Gastroesophageal sphincter (tissue), 4 donors: ENCODE results near the gene BAD. TPM values are rescaled to one million over a fixed set of nuclear protein-coding genes. Genes with fewer than 3 reads are reported as not detected.
A peak's percentile ranks its signal among the peaks of the same experiment; 100 is the strongest.

Experiments used
- ATAC-seq: fragments of 150-250 bp; one replicate; pipeline ENCODE4 v1.9.1; 2016; ENCODE audit warnings: mild to moderate bottlenecking, moderate library complexity
- H3K27ac ChIP-seq, 4 donors: fragments of 200-600 bp; sonication (generic) in 3 of 4; 1 replicate in 3 of 4; 2 replicates in 1 of 4; pipeline ENCODE4 v1.5.1; 2016 to 2019
- H3K27me3 ChIP-seq: fragments of 200-600 bp; sonication (generic); one replicate; pipeline ENCODE4 v1.5.1; 2019
- H3K36me3 ChIP-seq, 2 donors: fragments of 200-600 bp; sonication (generic); one replicate each; pipeline ENCODE4 v1.5.1; 2019; ENCODE audit warnings: control low read depth in 1 of 2
- H3K4me1 ChIP-seq, 3 donors: fragments of 200-600 bp; sonication (generic); 1 replicate in 2 of 3; 2 replicates in 1 of 3; pipeline ENCODE4 v1.5.1; 2016 to 2019; ENCODE audit warnings: control low read depth in 2 of 3
- H3K4me3 ChIP-seq, 2 donors: fragments of 200-600 bp; sonication (generic); one replicate each; pipeline ENCODE4 v1.5.1; 2019; ENCODE audit warnings: mild to moderate bottlenecking in 1 of 2, moderate library complexity in 1 of 2
- H3K9me3 ChIP-seq, 3 donors: fragments of 200-600 bp; sonication (generic); one replicate each; pipeline ENCODE4 v1.5.1; 2017 to 2019; ENCODE audit warnings: control low read depth in 2 of 3
- EP300 ChIP-seq: sonication (generic); formaldehyde crosslinking; IDR thresholded peaks from one replicate; pipeline ENCODE4 v1.6.1; 2017; ENCODE audit warnings: antibody characterized with exemption, mild to moderate bottlenecking
- POLR2A ChIP-seq, 2 donors: fragments of 450-650 bp; IDR thresholded peaks; one replicate each; pipeline ENCODE4 v1.6.1; 2017; ENCODE audit warnings: antibody characterized with exemption in 2 of 2, mild to moderate bottlenecking in 2 of 2, moderate library complexity in 1 of 2
- POLR2AphosphoS5 ChIP-seq: sonication (generic); formaldehyde crosslinking; IDR thresholded peaks from one replicate; pipeline ENCODE4 v1.6.1; 2017; ENCODE audit warnings: antibody characterized with exemption
- WGBS, 2 donors: methylation state at CpG; one replicate each; pipeline ENCODE4 v1.1.5; 2018; ENCODE audit warnings: low coverage in 1 of 2; 5-methylcytosine and 5-hydroxymethylcytosine counted together
- total RNA-seq, 4 donors: library from RNA; depleted of rRNA; stranded (reverse); fragments of >200 nt; gene quantifications; one replicate each; pipeline ENCODE4 v1.1.0, GENCODE V29; 2016
- TF ChIP-seq, protein P1 (sequence below), 4 experiments: fragments of 200-600 bp in 2 of 4; fragments of 450-650 bp in 2 of 4; sonication (generic) in 1 of 4; IDR thresholded peaks; one replicate each; pipeline ENCODE4 v1.5.1; 2017 to 2019; ENCODE audit warnings: antibody characterized with exemption in 4 of 4, mild to moderate bottlenecking in 2 of 4, moderate library complexity in 2 of 4

BAD gene
- total RNA-seq, 4 donors from 2014 or later: 97.1 to 156 (median 135) TPM

DNA sequence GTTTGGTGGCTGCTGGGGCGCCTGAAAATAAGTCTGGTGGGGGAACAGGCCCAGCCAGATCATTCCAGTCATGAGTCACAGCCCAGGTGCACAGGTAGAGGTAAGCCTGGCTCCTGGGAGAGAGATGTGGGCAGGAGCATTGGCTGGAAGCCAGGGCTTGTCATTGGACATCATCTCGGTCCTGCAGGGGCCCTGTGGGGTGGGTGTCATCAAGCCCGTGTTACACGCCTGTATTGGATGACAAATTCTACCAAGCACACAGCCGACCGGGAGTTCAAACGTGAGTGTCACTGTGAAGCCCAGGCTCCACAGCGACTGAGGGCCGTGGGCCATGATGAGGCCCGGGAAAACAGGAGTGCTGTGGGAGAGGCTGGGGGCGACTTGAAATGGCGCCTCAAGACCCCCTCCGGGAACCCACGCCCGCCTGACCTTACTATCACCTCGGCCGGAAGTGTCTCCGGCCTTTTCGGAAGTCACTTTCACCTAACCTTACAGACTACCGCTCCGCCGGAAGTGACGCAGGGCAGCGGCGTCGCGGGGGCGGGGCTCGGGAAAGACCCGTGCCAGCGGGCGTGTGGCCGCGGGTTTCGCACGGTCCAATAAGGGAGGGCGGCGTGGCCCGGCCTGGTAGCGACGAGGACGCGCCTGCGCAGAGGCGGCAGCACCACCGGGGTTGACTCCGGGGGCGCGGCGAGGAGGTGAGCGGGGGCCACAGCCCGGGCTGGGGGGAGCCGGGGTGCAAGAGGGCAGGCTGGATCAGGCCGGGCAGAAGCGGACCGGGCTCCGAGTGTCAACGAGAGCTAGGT, 43.8 kb downstream of the BAD start, which contains the start of gene FKBP2:
Gene FKBP2 (plus strand): TSS at position 661 of the 806 bp plus-strand sequence. CDS start 1,293 bp downstream, outside the sequence.
- WGBS, 2 donors: no CpG with 5 or more reads among the region's 58 CpGs
- Histone ChIP-seq H3K9me3 (no peaks in the 10 kb centered on the region), H3K4me1 (peaks cover 0 to 55% (median 37%) of the 10 kb centered on the region in 3 donors), H3K36me3 (peaks cover 0 to 55% of the 10 kb centered on the region in 2 donors), H3K27me3 (no peaks in the 10 kb centered on the region), H3K27ac (peak within 1 kb of the TSS; percentile 89 to 100 (median 97)), H3K4me3 (peak within 1 kb of the TSS; percentile 76 to 95)
- TF ChIP-seq POLR2AphosphoS5 (peak; percentile 96), POLR2A (IDR thresholded peaks at IDR 0.05) (peak; percentile 79 to 83), EP300 (no peak)
- TF ChIP-seq, protein P1, sequence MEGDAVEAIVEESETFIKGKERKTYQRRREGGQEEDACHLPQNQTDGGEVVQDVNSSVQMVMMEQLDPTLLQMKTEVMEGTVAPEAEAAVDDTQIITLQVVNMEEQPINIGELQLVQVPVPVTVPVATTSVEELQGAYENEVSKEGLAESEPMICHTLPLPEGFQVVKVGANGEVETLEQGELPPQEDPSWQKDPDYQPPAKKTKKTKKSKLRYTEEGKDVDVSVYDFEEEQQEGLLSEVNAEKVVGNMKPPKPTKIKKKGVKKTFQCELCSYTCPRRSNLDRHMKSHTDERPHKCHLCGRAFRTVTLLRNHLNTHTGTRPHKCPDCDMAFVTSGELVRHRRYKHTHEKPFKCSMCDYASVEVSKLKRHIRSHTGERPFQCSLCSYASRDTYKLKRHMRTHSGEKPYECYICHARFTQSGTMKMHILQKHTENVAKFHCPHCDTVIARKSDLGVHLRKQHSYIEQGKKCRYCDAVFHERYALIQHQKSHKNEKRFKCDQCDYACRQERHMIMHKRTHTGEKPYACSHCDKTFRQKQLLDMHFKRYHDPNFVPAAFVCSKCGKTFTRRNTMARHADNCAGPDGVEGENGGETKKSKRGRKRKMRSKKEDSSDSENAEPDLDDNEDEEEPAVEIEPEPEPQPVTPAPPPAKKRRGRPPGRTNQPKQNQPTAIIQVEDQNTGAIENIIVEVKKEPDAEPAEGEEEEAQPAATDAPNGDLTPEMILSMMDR (IDR thresholded peaks at IDR 0.05): no peak
- peak; percentile 88 for ATAC-seq

DNA sequence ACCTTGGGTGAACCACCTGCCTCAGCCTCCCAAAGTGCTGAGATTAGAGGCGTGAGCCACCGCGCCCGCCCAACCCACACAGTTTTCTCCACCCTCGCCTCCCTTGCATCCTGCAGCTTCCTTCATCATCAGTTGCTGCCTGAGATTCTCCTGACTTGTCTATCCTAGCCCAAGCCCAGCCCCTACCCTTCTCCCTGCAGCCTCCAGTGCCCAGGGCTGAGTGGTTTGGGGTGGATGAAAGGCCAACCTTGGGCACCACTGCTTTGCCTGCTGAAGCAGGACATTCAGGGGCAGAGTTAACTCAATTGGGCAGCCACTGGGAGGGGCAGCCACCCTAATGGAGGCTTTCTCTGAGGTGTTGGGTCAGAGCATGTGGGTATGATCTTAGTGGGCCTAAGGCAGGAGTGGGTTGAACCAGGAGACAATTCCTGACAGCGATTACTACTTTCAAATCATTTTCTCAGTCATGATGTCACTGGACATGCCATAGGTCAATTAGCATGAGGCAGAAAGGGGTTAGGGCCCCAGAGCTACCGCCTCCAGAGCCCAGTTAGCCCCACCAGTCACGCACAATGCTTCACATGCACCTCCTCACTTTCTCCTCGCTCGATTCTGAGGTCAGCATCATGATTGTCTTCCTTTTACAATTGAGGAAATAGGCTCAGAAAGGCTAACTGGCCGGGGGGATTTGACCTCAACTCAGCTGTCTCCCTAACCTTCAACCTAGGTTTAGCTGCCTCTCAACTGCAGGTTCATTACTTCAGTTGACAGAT, 44.6 kb downstream of the BAD start:
- 91% methylated on average over 4 of the region's 11 CpGs; no CpG with 5 or more reads in 1 of the 2 donors for WGBS, 2 donors
- no peak for ATAC-seq

DNA sequence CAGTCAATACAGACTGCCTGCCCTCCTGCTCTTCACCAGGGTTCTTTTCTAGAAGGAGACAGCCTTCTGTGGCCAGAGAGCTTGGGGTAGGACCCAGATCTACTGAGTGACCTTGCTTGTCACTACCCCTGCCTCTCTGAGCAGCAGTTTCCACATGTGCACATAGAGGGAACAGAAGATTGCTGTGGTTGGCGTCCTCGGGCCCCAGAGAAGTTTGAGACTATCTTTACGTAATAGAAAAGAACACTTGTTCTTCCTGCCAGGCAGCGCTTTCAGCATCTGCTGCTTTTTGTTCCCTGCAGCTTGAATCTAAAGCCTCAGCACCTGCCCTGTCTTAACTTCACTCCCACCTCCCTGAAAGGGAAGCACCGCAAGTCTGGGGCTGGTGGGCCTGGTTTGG, 45.5 kb downstream of the BAD start:
- Histone ChIP-seq H3K4me1 (peaks cover 3 to 54% (median 33%) of the 10 kb centered on the region in 3 donors), H3K27ac (peak overlapping the region in 2 of 4 donors; percentile 95 to 99), H3K9me3 (no peaks in the 10 kb centered on the region), H3K4me3 (no peak overlapping the region), H3K27me3 (no peaks in the 10 kb centered on the region), H3K36me3 (peaks cover 0 to 51% of the 10 kb centered on the region in 2 donors)
- TF ChIP-seq, protein P1 (IDR thresholded peaks at IDR 0.05): no peak
- TF ChIP-seq EP300: no peak
- TF ChIP-seq POLR2A (IDR thresholded peaks at IDR 0.05): no peak
- no peak for TF ChIP-seq POLR2AphosphoS5
- no peak for ATAC-seq
- WGBS, 2 donors: 74 to 84% methylated on average over 5 of the region's 5 CpGs

More for the DNA sequence above, 44.6 kb downstream of the BAD start:
- no peak for TF ChIP-seq POLR2A (IDR thresholded peaks at IDR 0.05)
- TF ChIP-seq EP300: no peak
- TF ChIP-seq, protein P1 (IDR thresholded peaks at IDR 0.05): no peak
- no peak for TF ChIP-seq POLR2AphosphoS5
- Histone ChIP-seq H3K36me3 (peaks cover 0 to 55% of the 10 kb centered on the region in 2 donors), H3K9me3 (no peaks in the 10 kb centered on the region), H3K27me3 (no peaks in the 10 kb centered on the region), H3K27ac (peak overlapping the region; percentile 89 to 100 (median 97)), H3K4me3 (peak overlapping the region; percentile 34 to 95), H3K4me1 (peaks cover 3 to 55% (median 35%) of the 10 kb centered on the region in 3 donors)

DNA sequence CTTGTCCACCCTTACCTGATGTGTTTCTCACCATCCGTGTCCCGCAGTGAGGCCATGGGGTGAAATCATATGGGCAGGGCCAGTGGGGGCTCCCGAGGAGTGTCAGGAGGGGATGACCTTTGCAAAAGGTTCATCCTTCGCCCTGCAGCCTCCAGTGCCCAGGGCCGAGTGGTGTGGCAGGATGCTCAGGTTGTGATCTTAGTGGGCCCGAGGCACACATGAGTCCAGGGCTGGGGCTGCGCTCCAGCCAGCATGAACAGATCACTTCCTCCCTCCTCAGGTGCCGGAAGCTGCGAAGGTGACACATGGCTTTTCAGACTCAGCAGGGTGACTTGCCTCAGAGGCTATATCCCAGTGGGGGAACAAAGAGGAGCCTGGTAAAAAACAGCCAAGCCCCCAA, 46.4 kb downstream of the BAD start:
- peak overlapping the region in 1 of 4 donors; percentile 95 for H3K27ac ChIP-seq
- peaks cover 0 to 42% of the 10 kb centered on the region in 2 donors for H3K36me3 ChIP-seq
- no peaks in the 10 kb centered on the region for H3K27me3 ChIP-seq
- ATAC-seq: no peak
- no peaks in the 10 kb centered on the region for H3K9me3 ChIP-seq
- peaks cover 3 to 59% (median 32%) of the 10 kb centered on the region in 3 donors for H3K4me1 ChIP-seq
- no peak overlapping the region for H3K4me3 ChIP-seq
- no CpG with 5 or more reads among the region's 9 CpGs for WGBS, 2 donors
- no peak for TF ChIP-seq POLR2AphosphoS5
- TF ChIP-seq EP300: no peak
- TF ChIP-seq POLR2A (IDR thresholded peaks at IDR 0.05): no peak
- TF ChIP-seq, protein P1 (IDR thresholded peaks at IDR 0.05): no peak
